AG10803 (cell line): ENCODE measurements around the gene SUCLG2.

Experiments used
- DNase-seq: peaks from one replicate; pipeline ENCODE4 v3.0.0; 2010; ENCODE audit warnings: low read depth
- H3K4me3 ChIP-seq: 2 replicates; pipeline ENCODE4 v1.5.1; 2011; ENCODE audit warnings: mild to moderate bottlenecking, low read length, control low read depth
- TF ChIP-seq, protein P1 (sequence below): conservative IDR thresholded peaks from 2 replicates; pipeline ENCODE4 v1.5.1; 2011; ENCODE audit warnings: mild to moderate bottlenecking, low read length, control low read depth, inconsistent platforms

SUCLG2 gene

DNA sequence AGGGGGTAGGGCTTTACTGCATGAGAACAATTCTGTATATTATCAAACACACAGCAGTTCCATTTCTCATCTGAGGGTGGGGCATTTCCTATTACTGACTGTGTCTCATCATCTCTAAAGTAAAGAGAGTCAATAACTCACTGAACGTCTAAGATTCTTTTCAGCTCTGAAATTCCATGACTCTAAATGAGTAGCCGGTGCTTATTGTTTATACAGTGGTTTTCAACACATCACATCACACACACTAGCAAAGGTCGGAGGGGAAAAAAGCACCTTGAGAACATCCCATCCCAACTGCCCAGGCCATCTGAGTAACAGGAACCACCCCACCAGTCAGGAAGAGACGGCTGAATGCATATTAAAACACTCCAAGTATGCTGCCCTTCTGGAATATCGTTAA is 196.0 kb downstream of the SUCLG2 start:
- DNase-seq, result no peak
- H3K4me3 ChIP-seq, result no peak overlapping the region
- TF ChIP-seq, protein P1, sequence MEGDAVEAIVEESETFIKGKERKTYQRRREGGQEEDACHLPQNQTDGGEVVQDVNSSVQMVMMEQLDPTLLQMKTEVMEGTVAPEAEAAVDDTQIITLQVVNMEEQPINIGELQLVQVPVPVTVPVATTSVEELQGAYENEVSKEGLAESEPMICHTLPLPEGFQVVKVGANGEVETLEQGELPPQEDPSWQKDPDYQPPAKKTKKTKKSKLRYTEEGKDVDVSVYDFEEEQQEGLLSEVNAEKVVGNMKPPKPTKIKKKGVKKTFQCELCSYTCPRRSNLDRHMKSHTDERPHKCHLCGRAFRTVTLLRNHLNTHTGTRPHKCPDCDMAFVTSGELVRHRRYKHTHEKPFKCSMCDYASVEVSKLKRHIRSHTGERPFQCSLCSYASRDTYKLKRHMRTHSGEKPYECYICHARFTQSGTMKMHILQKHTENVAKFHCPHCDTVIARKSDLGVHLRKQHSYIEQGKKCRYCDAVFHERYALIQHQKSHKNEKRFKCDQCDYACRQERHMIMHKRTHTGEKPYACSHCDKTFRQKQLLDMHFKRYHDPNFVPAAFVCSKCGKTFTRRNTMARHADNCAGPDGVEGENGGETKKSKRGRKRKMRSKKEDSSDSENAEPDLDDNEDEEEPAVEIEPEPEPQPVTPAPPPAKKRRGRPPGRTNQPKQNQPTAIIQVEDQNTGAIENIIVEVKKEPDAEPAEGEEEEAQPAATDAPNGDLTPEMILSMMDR, result no peak

DNA sequence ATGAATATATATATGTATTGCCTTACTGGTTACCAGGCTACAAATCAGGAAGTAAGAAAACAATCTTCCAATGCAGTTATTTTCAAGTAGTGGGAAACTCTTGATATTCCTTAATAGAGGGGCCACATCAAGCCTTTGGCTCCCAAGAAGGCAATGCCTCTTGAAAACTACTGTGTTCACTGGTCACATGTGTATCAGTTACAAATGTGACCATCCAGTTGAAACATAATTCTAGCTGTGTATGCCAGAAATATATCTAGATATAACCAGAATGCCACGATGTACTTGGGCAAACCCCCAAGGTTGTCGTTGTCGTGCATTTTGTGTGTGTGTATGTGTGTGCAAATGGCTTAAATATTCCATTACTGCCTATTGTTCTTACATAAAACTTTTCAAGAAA is 200.8 kb downstream of the SUCLG2 start:
- H3K4me3 ChIP-seq, result no peak overlapping the region
- TF ChIP-seq, protein P1, result no peak
- no peak for DNase-seq

DNA sequence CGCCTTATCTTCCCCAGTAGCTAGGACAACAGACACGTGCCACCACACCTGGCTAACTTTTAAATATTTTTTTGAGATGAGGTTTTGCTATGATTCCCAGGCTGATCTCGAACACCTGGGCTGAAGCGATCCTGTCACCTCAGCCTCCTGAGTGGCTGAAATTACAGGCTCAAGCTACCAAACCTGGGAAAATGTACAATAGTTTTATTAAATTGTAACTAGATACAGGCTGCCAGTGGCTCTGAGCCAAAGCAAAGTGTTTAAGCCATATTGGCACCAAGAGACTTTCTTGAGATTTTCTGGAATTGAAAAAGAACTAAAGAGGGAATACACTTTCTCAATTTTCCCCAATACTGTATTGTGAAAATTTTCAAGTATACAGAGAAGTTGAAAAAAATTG is 204.3 kb downstream of the SUCLG2 start:
- H3K4me3 ChIP-seq, result no peak overlapping the region
- DNase-seq, result no peak
- TF ChIP-seq, protein P1, result no peak

DNA sequence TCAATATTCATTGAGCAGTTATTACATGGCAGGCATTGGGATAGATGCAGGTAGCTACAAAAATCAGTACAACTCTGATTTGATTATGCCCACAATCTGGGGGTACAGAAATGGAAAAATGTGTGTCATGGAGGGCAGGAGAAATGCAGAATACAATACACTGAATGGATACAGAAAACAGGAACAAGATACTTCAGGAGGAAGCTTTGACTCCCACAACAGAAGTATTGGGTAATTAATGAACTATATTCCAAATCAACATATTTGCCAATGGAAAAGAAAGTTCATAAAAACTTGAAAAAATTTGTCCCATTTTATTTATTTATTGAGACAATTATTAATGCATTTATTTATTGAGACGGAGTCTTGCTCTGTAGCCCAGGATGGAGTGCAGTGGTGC is 207.0 kb downstream of the SUCLG2 start:
- DNase-seq, result no peak
- no peak overlapping the region for H3K4me3 ChIP-seq
- TF ChIP-seq, protein P1, result no peak

DNA sequence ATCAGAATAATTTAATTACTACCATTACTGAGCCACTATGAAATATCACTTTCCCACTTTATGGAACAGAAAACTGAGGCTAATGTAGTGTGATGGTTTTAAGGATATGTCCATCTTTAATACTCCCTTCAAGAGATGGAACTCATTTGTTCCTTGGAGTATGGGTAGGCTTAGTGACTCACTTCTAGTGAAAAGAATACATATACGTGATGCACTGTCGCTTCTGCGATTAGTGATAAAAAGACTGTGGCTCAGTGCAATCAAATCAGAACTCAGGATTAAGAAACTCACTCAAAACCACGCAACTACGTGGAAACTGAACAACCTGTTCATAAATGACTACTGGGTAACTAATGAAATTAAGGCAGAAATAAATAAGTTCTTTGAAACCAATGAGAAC is 216.6 kb downstream of the SUCLG2 start:
- TF ChIP-seq, protein P1, result no peak
- no peak overlapping the region for H3K4me3 ChIP-seq
- DNase-seq, result no peak

DNA sequence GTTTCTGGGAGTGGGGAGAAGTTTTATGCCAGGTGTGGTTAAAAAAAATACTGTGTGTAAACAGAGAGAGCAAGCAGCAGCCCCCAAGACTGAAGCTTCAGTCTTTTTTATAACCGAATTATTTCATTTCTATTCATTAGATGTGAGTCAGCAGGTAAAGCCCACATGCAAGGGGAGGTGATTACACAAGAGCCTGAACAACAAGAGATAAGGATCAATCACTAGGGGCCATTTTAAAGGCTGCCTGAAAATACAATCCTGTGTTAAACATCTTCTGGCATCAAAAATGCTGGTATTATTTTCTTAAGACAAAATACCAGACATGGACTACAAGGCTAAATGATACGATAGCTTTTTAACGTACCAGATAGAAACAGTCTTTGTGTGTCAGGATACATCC is 217.3 kb downstream of the SUCLG2 start:
- no peak for DNase-seq
- TF ChIP-seq, protein P1, result no peak
- H3K4me3 ChIP-seq, result no peak overlapping the region

DNA sequence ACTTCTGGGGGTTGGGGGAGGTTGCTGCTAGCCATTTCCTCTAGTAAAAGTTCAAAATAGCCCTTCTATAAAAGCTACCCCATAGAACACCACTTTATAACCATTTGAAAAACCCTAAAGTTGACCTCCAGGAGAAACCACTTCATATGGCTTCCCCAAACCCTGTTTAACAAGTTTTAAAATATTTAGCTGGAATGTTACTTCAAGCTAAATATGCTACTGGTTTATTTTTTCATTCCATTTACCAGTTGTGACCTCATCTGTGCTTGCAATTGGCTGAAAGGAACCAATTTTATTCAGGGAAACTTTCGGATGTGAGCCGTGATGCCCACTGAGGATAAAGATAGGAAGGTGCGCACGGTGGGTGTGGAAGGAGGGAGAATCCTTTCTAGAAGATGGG is 221.3 kb downstream of the SUCLG2 start:
- DNase-seq, result no peak
- H3K4me3 ChIP-seq, result no peak overlapping the region
- TF ChIP-seq, protein P1, result no peak
